Endothelial cell of umbilical vein (primary cell): Measurements from ENCODE around the gene HOXA2. TPM values are rescaled to one million over a fixed set of nuclear protein-coding genes. Genes with fewer than 3 reads are reported as not detected.

Source experiments
- BruUV-seq: library from RNA; stranded (reverse); fragments of 400-500 nt; replicated peaks from 2 replicates; lab custom pipeline; 2021; lab: Mats Ljungman, UMichigan
- CTCF ChIA-PET: fragments of 300-600, 350-600 bp; sonication (Branson Sonifier 250); formaldehyde crosslinking; loops from one replicate; lab custom pipeline; 2021; ENCODE audit warnings: antibody characterized with exemption, inconsistent platforms; lab: Charles Lee
- POLR2A ChIA-PET: fragments of 300-600, 350-600 bp; sonication (Branson Sonifier 250); formaldehyde crosslinking; loops from one replicate; lab custom pipeline; 2021; ENCODE audit warnings: antibody characterized with exemption, inconsistent platforms; lab: Charles Lee
- DNase-seq: peaks from one replicate; pipeline ENCODE4 v3.0.0-alpha.2; 2011; ENCODE audit warnings: low read depth, low spot score
- FAIRE-seq: peaks from 2 replicates; lab custom pipeline; 2011; peaks lifted over from hg19 to GRCh38; lab: Jason Lieb, UNC
- H2AFZ ChIP-seq: 2 replicates; pipeline ENCODE4 v1.6.0; 2012; ENCODE audit warnings: low read depth, low read length, control low read depth, inconsistent platforms
- H3K27ac ChIP-seq: 2 replicates; pipeline ENCODE4 v1.5.1; 2011; ENCODE audit warnings: low read depth, mild to moderate bottlenecking, control low read depth, low read length, moderate library complexity; ENCODE audit not compliant: insufficient read depth
- H3K27me3 ChIP-seq, 2 experiments: 2 replicates each; pipeline versions ENCODE4 v1.6.0 to v1.6.1; 2011; ENCODE audit warnings: low read length in 2 of 2, mixed read lengths in 1 of 2; ENCODE audit not compliant: control insufficient read depth in 2 of 2, insufficient read depth in 2 of 2
- H3K36me3 ChIP-seq, 2 experiments: 2 replicates in 1 of 2; 3 replicates in 1 of 2; pipeline ENCODE4 v1.5.1; 2011; ENCODE audit warnings: low read length in 2 of 2, mild to moderate bottlenecking in 1 of 2, moderate library complexity in 1 of 2; ENCODE audit not compliant: control insufficient read depth in 2 of 2, insufficient read depth in 2 of 2; ENCODE audit errors: extremely low read depth in 1 of 2
- H3K4me1 ChIP-seq: 3 replicates; pipeline ENCODE4 v1.5.1; 2011; ENCODE audit warnings: mild to moderate bottlenecking, low read length; ENCODE audit not compliant: control insufficient read depth, insufficient read depth; ENCODE audit errors: extremely low read depth
- H3K4me2 ChIP-seq: 2 replicates; pipeline ENCODE4 v1.6.1; 2011; ENCODE audit warnings: low read length, control low read depth, mixed read lengths; ENCODE audit not compliant: insufficient read depth
- H3K4me3 ChIP-seq, 3 experiments: fragments of 200-600 bp in 1 of 3; sonication (generic), shearing (Covaris generic) in 1 of 3; replicated peaks in 1 of 3; 2 replicates each; pipeline ENCODE4 v1.5.1; 2011 to 2016; ENCODE audit warnings: control low read depth in 3 of 3, low read length in 3 of 3, mild to moderate bottlenecking in 2 of 3, inconsistent platforms in 1 of 3, low read depth in 1 of 3, moderate library complexity in 1 of 3; ENCODE audit not compliant: insufficient read depth in 1 of 3
- H3K79me2 ChIP-seq: 2 replicates; pipeline ENCODE4 v1.6.0; 2012; ENCODE audit warnings: low read length, inconsistent platforms; ENCODE audit not compliant: control insufficient read depth, insufficient read depth
- H3K9ac ChIP-seq: replicated peaks from 2 replicates; pipeline ENCODE3; 2011; ENCODE audit warnings: low read length, control low read depth; ENCODE audit not compliant: insufficient read depth; ENCODE audit errors: extremely low read depth
- H3K9me1 ChIP-seq: replicated peaks from 3 replicates; pipeline ENCODE4 v1.6.0; 2011; ENCODE audit warnings: mild to moderate bottlenecking, low read length; ENCODE audit not compliant: control insufficient read depth, insufficient read depth; ENCODE audit errors: extremely low read depth
- H3K9me3 ChIP-seq: replicated peaks from 2 replicates; pipeline ENCODE4 v1.5.1; 2012; ENCODE audit warnings: low read length, inconsistent platforms; ENCODE audit not compliant: control insufficient read depth, insufficient read depth
- H4K20me1 ChIP-seq: replicated peaks from 2 replicates; pipeline ENCODE3; 2011; ENCODE audit warnings: mild to moderate bottlenecking, low read length; ENCODE audit not compliant: control insufficient read depth, insufficient read depth; ENCODE audit errors: extremely low read depth
- EZH2 ChIP-seq: IDR thresholded peaks from 2 replicates; pipeline ENCODE4 v1.6.1; 2012; ENCODE audit warnings: borderline replicate concordance, low read depth, mild to moderate bottlenecking, moderate library complexity, low read length, inconsistent platforms; ENCODE audit not compliant: severe bottlenecking
- GATA2 ChIP-seq: IDR thresholded peaks from 2 replicates; pipeline ENCODE4 v1.7.0; 2011; ENCODE audit warnings: low read depth, mild to moderate bottlenecking, moderate library complexity, mixed read lengths, low read length; ENCODE audit not compliant: insufficient read length, insufficient read depth
- MAX ChIP-seq: IDR thresholded peaks from 2 replicates; pipeline ENCODE4 v1.6.1; 2011; ENCODE audit not compliant: insufficient read depth, insufficient read length
- MYC ChIP-seq: IDR thresholded peaks from one replicate; pipeline ENCODE4 v1.6.1; 2011; ENCODE audit warnings: mild to moderate bottlenecking, low read depth, low read length
- POLR2AphosphoS5 ChIP-seq: IDR thresholded peaks from 2 replicates; pipeline ENCODE4 v1.6.1; 2012; ENCODE audit warnings: low read depth, mild to moderate bottlenecking, control low read depth, low read length, moderate library complexity; ENCODE audit not compliant: insufficient read depth
- dilution Hi-C: fragments of 300-500 bp; cut with MboI; formaldehyde crosslinking; loops from one replicate; pipeline ENCODE4 v1.15.0; 2019; ENCODE audit warnings: low sequenced_read_pairs; ENCODE audit not compliant: extremely low pct_ligation_motif_present
- intact Hi-C: fragments of 100-400 bp; cut with micrococcal nuclease; formaldehyde crosslinking; loops from one replicate; pipeline ENCODE4 v1.10.0; 2022
- polyA plus RNA-seq, 4 experiments: library from polyadenylated mRNA; depleted of rRNA in 3 of 4; stranded (reverse) in 3 of 4; unstranded in 1 of 4; fragments of >200 nt; gene quantifications; 2 replicates each; pipeline versions ENCODE4 v1.2.1 to v1.2.3, GENCODE V29; 2011 to 2012; ENCODE audit warnings: missing spikeins in 1 of 4
- total RNA-seq: library from RNA; stranded (reverse); gene quantifications from 2 replicates; pipeline ENCODE4 v1.2.3, GENCODE V29; 2021

The HOXA2 gene
- total and polyA plus RNA-seq, 2 donors (not counting 3 experiments of a cell fraction or from before 2014, with no cell fraction given): 1.6 to 2.3 TPM

GRCh38 chr7:27106901-27107240 is 4.4 kb upstream of the HOXA2 start:
- POLR2A ChIA-PET: interaction anchor here (1.2 to 1.5 kb wide), 4 partner anchors 11 to 73 kb away, joined by 3 to 5 read pairs (median 4); partner anchors contain the start of gene HOXA4
- Histone ChIP-seq H4K20me1 (no peaks in the 10 kb centered on the region), H3K9me3 (no peaks in the 10 kb centered on the region), H3K9ac (peak overlapping the region; percentile 69), H2AFZ (no peak overlapping the region), H3K27ac (peak overlapping the region; percentile 88), H3K36me3 (peaks cover 0 to 5% of the 10 kb centered on the region in 2 experiments), H3K27me3 (no peaks in the 10 kb centered on the region), H3K4me1 (peaks cover 95% of the 10 kb centered on the region), H3K9me1 (no peaks in the 10 kb centered on the region), H3K4me2 (peak overlapping the region; percentile 73), H3K79me2 (peaks cover 77% of the 10 kb centered on the region), H3K4me3 (peak overlapping the region; percentile 6 to 32 (median 32))
- BruUV-seq: no TSS peak
- dilution Hi-C loops: no loop called here
- no peak for FAIRE-seq
- DNase-seq: no peak
- CTCF ChIA-PET: interaction anchor here (0.6 to 5.4 kb wide), 5 partner anchors 8 to 252 kb away, joined by 3 to 70 read pairs (median 12); partner anchors contain the start of gene HOXA1
- no peak for TF ChIP-seq MAX
- no peak for TF ChIP-seq MYC
- no peak for TF ChIP-seq EZH2
- TF ChIP-seq GATA2: no peak
- TF ChIP-seq POLR2AphosphoS5: peak; percentile 4
- intact Hi-C loops: loop anchor here (1.0 to 5.0 kb wide), 2 partner anchors 8 to 905 kb away; partner anchors contain the start of genes CBX3 and HNRNPA2B1
